Fibroblast of skin of left biceps (primary cell): ENCODE results near the gene DIAPH3.

Source experiments
- DNase-seq, 2 experiments: peaks; one replicate each; pipeline ENCODE4 v3.0.0-alpha.2; 2013; ENCODE audit warnings: low read depth in 2 of 2

The DIAPH3 gene

DNA sequence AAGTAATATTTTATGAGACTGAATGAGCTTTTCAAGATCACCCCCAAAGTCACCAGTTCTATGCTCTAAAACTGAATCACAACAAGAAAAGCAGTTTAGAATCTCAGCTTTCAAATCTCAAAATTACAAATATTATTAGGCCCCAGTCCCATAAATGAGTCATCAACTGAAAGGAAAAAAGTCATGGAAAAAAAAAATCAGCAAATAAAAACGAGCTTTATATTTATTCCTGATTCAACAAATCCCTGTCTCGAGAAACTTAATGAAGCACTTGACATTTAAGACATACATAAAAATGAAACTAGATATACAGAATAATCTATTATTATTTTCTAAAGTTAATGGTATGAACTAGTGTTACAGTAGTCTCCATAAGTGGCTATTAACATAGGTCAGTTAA is 203.0 kb downstream of the DIAPH3 start:
- DNase-seq: no peak

DNA sequence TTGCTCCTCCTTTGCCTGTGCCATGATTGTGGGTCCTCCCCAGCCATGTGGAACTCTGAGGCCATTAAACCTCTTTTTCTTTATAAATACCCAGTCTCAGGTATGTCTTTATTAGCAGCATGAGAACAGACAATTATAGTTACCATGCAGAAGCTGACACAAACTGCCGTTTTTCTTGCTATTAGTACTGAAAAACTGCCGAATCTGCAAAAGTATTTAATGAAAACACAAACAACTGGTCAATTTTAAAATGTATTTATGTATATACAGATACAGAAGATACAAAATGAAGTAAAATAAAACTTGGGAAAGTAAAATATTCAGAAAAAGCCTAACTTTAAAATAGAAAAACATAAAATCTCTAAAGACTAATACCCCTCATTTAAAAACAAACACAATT is 206.3 kb downstream of the DIAPH3 start:
- DNase-seq: no peak

DNA sequence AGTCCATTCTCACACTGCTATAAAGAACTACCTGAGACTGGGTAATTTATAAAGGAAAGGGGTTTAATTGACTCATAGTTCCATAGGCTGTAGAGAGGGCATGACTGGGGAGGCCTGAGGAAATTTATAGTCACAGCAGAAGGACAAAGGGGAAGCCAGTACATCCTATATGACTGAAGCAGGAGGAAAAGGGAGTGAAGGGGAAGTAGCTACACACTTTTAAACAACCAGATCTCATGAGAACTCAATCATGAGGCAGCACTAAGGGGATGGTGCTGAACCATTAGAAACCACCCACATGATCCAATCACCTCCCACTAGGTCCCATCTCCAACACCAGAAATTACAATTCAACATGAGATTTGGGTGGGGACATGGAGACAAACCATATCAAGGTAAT is 209.1 kb downstream of the DIAPH3 start:
- DNase-seq: no peak

DNA sequence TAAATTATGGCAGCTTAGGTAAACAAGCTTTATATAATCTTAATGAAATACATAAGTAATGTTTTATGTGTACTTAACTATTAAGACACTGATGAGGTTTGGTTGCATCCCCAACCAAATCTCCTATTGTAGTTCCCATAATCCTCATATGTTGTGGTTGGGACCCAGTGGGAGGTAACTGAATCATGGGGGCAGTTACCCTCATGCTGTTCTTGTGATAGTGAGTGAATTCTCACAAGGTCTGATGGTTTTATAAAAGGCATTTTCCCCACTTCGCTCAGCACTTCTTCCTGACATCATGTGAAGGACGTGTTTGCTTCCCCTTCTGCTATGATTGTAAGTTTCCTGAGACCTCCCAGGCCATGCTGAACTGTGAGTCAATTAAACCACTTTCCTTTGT is 212.7 kb downstream of the DIAPH3 start:
- no peak for DNase-seq

DNA sequence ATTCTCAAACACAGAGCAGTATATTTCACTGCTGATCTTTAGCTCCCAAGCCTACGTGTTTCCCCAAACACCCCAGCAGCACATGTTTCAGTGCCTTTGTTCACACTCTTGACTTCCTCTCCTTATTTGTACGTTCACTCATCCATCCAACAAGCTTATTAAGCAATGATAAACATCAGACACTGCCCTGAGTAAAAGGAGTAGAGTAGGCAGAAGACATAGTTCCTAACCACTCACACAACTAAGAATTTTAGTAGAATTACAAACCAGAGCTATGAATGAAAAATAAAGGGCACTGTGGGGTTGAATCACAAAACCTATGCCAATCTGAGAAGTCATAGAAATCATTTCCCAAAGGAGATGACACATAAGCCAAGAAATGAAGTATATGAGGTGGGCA is 213.5 kb downstream of the DIAPH3 start:
- DNase-seq: no peak

DNA sequence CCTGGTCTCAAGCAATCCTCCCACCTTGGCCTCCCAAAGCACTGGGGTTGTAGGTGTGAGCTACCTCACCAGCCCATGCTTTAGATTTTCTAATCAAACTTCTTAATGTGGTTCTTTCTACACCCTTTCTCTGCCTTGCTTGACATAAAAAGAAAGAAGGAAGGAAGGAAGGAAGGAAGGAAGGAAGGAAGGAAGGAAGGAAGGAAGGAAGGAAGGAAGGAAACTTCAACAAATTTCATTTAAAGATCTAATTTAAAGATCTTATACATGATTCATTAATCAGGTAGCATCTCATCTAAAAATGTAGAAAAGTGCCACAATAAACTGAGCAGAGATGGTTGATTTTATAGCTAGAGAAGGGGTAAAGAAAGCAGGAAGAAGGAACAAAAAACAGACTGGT is 215.0 kb downstream of the DIAPH3 start:
- no peak for DNase-seq

DNA sequence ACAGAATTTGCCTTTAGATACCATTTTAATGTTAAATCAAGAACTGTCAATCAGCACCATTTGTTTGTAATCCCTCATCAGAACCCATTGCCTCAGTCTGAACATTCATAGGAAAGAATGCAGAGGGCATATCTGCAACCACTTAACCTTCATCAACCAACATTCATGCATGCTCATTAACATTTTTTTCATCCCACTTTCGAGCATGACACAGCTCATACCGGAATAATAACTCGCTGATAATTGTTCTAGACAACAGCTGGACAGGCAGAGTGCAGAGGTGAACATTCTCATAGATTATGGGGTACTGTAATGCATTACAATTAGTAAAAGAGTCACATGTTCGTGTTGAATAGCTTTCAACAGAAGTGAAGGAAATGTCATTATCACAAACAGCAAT is 216.8 kb downstream of the DIAPH3 start:
- DNase-seq: peak; percentile 53 to 67

DNA sequence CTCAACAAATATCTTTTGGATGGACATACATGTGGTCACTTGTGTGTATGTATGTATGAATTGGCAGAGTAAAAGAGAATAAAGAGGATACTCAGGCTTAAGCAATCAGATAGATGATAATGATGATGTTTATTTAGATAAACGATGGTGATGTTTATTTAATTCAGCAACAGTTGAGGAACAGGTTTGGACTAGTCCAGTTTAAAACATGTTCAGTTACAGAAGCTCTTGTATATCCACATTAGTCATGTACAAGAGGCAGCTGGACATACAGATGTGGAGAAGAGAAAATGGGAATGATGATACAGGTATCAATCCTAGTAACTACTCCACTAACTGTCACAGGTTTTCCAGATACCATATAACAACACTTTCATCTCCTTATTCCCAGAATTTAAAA is 232.1 kb downstream of the DIAPH3 start:
- DNase-seq: no peak

DNA sequence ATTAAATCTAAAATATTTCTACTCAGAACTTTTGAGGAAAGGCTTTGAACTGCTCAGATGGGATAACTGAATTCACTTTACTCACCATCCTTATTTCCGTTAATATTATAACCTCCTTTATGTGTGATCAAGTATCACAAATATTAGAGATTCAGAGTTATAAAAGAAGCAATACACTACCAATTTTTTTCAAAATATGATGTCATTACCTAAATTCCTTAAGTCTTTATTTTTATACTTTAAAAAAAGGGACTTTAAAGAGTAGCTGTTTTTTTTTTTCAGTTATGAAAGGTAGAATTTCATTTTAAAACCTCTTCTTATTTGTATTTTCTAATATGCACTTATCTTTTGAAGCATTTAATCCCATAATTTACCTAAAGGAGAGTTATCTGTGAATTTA is 239.5 kb downstream of the DIAPH3 start:
- no peak for DNase-seq

DNA sequence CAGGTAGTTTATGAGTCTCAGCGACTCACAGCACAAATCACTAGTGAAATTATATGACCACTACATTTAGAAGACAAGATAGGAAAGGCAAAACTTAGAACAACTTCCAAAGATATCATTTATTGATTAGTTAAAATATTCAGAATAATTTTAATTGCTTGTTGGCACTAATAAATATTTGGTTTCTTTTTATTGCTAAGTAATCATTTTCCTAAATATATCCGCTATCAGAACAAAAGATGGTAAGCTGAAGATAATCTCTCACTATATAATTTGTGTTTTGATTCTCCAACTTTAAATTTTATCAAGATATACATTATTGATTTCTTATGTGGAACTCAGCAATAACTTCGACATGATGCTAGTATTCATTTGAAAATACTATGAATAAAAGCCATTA is 248.5 kb downstream of the DIAPH3 start:
- DNase-seq: no peak

DNA sequence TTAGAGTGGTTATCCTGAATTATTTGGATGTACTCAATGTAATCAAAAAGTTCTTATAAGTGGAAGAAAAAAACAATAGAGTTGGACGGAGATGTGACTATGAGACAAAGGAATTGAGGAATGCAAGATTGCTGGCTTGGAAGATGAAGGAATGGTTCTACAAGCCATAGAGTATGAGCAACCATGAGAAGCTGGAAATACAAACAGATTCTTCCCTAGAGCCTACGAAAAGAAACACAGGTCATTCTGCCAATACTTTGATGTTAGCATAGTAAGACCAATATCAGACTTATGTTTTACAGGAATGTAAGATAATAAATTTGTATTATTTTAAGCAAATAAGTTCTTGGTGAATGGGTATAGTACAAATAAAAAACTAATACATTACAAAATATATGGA is 249.2 kb downstream of the DIAPH3 start:
- DNase-seq: peak; percentile 22 to 24

DNA sequence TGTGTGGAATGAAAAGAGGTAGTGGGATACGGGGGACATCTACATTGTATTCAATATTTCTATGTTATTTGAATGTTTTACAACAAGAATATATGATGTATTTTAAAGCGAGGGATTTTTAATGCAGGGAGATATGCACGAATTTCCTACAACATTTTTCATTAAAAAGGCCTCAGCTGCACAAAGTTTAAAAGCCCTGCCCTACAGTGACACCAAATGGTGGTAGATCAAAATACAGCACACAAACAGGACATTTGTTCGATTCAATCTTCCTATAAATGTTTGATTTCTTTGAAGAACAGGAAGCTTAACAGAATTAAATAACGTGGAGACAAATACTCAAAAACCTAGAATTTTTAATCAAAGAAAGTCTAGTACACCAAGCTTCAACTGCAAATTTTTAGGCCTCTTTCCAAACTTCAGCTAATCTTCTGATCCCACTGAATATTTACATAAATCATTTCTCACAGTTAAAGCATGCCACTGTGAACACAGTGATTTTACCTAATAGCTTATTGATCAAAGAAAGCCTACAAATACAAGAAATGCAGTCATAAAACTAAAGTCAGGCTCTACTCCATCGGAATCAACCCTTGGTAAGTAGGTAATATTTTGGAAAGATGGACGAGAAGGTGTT is 257.2 kb downstream of the DIAPH3 start:
- DNase-seq: peak; percentile 11 to 14

DNA sequence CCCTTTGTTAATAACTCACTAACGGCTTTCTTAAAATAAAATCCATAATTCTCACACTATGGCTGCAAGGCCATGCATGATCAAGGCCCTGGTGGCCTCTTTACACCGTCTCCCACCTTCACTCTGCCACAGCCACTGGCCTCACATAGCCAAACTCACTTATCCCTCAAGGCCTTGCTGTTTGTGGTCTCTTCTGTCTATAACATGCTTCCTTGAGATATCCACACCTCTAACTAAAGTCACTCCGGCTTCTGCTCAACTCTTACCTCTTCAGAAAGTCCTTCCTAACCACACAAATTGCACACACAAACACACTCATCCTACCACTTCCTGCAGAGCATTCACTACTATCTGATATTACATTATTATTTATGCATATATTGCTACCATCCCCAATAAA is 262.5 kb downstream of the DIAPH3 start:
- no peak for DNase-seq

DNA sequence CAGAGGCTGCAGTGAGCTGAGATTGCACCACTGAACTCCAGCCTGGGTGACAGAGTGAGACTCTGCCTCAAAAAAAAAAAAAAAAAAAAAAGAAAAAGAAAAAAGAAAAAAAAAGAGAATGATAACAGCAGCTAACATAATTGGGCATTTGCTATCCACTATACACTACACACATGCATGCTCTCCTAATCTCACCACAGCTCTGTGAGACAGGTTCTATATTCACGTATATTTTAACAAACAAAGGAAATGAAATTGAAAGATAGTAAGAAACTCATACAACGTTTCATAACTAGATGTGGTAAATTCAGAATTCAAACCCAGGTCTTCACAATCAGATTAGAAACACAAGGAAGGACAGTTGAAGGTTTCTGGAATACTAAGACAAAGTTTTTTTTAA is 265.7 kb downstream of the DIAPH3 start:
- DNase-seq: no peak

DNA sequence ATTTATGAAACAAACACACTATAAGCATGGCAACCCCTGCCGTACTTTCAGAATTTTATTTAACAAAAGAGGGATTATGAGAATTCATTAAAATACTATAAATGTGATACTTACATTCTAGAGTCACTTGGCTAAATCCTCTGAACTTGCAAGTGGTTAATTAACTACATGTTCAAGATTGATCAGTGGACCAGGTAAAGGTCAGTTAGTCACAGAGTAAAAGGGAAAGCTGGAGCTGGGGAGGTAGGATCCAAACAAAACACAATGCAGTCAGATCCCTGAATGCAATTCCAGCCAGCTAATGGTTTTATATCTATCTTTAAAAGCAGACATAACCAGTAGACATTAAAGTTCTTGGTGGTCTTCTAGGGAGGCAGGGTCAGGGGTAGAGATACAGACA is 270.5 kb downstream of the DIAPH3 start:
- DNase-seq: no peak

DNA sequence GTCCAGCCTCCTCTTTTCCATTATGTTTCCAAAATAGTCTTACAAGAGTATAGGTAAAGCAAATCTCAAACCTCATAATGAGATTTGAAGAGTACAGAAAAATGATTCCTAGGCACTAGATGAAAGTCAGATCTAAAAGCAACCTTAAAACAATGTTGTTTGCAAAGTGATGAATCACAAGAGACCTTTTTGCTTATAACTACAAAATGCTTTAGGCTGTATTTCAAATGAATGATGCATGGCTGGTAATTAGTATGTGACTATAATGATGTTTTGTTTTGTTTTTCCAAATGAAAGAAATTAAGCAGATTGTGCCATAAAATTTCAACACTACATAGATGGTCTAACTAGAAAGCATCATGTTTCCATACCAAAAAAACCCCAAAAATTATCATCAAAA is 272.7 kb downstream of the DIAPH3 start:
- DNase-seq: no peak

DNA sequence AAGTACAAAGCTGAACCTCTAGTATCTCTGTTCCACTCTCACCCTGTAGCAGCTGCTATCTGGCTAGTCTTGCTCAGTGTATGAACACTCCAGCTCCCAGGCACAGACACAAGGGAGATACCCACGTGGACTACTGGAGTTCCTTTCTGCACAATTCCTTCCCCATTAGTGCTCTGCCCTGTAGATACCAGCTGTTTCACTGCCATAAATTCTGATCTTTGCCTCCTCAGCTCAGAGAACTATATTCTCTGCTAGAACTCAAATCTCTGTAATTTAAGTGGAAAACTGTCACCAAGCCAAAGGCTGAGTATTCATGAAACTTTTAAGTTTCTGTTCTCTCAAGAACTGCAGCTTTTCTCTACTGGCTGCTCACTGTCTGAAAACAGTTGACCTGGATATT is 273.7 kb downstream of the DIAPH3 start:
- no peak for DNase-seq

DNA sequence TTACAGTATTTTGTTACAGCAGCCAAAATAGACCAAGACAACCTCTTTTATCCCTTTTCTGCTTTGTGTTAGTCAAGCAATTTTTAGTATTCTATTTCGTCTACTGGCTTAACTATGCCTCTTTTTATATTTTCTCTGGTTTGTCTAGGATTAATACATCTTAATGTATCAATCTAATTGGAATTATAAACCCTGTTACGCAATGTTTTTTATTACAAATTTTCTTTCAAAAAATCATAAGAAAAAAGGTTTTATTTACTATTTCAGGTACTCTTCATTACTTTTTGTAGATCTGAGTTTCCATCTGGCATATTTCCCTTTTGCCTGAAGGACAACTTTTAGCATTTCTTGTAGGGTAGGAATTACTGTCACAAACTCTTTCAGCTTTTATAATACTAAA is 275.3 kb downstream of the DIAPH3 start:
- no peak for DNase-seq

DNA sequence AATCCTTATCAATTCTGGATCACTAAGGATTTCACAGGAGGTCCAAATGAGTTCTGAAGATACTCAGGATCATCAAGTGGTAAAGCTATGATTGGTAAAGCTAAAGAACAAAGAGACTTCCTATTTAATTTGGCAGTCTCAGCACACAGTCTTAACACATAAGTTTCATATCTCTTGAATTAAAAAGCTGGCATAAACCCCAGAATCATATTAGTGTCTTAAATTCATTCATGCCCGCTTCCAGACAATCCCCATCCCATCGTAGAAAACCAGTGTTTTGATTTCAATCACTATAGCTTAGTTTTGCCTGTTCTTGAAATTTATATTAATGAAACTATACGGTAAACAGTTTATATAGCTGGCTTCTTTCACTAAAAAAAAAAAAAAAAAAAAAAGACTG is 278.7 kb downstream of the DIAPH3 start:
- no peak for DNase-seq

DNA sequence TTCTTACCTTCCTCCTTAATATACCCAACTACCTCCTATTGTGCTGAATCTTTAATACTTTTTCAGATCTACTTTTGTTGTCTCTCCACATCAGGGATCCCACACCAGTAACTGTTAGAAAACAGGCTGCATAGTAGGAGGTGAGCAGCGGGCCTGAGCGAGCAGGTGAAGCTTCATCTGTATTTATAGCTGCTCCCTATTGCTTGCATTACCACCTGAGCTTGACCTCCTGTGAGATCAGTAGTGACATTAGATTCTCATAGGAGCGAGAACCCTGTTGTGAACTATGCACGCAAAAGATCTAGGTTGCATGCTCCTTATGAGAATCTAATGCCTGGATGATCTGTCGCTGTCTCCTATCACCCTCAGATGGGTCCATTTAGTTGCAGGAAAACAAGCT is 279.8 kb downstream of the DIAPH3 start:
- DNase-seq: no peak

DNA sequence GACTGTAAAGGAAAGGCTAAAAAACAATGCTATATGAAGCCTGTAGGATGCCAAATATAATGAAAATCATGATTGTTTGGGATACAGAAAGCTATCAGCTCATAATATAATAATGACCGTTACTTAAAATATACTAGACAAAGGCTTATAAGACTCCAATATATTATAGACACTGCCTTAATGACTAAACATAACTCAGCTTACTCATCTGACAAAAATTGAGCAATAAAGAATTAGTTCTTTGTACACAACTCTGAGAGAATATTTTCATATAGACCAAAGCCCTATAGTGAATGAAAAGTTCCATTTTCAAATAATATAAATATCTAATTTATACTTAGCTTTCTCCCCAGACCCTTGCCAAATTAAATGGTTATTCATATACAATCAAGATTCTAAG is 283.3 kb downstream of the DIAPH3 start:
- DNase-seq: no peak

DNA sequence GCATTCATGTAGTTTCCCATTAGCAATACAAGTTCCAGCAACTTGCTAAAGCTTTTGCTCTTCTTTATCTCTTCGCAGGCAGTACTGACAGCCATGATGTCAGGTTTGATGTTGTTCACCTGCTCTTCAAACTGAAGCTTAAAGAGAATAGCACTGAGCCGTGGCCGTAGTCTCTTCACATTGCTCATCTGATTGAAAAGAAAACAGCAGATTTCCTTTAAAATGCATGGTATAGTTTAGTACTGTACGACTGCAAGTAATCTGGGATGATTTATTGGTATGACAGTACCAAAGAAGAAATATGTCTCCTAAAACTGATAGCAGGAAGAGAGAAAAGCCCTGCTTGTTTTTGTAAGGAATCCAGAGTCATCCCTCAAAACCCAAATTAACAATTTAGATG is 284.4 kb downstream of the DIAPH3 start:
- DNase-seq: no peak

DNA sequence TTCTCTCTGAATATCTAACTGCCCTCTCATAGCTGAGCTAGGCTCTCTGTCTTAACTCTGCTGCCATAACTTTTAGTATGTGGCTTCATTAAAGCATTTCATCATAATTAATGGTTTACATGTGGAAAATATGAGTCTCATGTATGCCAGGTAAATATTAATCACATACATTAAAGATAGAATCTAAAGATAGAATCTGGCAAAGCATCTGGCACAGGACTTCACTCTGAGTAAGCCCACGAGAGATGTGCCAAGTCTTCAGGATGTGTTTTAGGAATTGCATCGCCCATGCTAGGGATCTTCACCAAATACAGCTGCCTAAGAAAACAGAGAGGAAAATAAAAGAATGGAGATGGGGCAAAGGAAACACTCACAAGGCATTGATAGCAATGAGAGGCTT is 285.8 kb downstream of the DIAPH3 start:
- peak; percentile 51 to 58 for DNase-seq

DNA sequence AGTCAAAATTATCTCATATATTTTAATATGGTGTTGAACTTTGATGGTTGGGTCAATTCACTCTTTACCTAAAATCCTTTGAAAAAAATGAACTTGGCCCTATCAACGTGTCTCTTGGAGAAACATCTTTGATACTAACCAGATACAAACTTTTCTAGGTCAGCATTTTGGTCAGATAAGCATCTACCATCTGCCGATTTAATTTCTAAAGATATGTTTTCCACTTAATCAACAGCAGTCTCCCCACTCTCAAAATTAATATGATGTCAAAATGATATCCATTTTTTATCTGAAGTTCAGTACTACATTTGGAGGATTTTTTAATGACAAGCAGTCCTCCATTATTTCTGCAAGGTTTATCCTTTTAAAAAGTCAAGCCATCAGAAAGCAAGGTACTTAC is 288.8 kb downstream of the DIAPH3 start:
- DNase-seq: no peak

DNA sequence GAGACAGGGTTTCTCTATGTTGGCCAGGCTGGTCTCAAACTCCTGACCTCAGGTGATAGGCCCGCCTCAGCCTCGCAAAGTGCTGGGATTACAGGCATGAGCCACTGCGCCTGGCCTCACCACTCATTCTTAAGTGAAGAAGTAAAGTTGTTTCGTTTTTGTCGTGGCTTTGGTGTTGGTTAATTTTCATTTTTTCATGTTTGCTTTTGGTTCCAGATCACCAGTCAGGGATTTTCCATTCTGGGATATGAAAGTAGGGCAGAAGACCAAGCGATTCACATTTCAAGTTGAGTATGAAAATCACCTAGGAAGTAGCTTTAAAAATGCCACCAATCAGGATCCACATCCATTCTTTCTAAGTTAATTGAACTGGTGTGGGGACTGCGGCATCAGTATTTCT is 289.9 kb downstream of the DIAPH3 start:
- DNase-seq: no peak
